ENCODE results near the gene HSPA4L. TPM values are rescaled to one million over a fixed set of nuclear protein-coding genes. Genes with fewer than 3 reads are reported as not detected.

Gene HSPA4L
- total RNA-seq, 1 experiment from 2014 or later: 18.6 TPM

DNA sequence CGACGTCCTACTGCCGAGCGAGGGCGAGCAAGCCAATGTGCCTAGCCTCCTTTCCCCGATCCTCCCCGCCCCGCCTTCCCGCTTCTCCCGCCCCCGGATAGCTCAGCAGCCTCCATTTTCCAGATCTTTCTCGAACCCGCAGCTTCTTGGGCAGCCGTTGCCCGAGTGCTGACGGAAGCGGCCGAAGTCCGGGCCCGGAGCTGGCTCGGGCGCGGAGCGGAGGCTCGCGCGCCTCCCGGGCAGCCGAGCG lies 172 bp upstream of the HSPA4L start:
- H3K9me3 ChIP-seq (ENCODE audit: control insufficient read depth in 1 of 2, insufficient read depth in 1 of 2, low read depth in 1 of 2, low read length in 2 of 2): no peaks in the 10 kb centered on the region
- intact Hi-C loops (cut with micrococcal nuclease): loop anchor here (1.0 kb wide), 1 partner anchor 183 kb away; the partner anchor contains the start of genes ABHD18 and MFSD8
- no peaks in the 10 kb centered on the region for H4K20me1 ChIP-seq (ENCODE audit: insufficient read depth)
- ChIA-PET CTCF (no interaction called here), RAD21 (ENCODE audit: low non-redundant PET in 1 of 2, low total read pairs in 2 of 2, uncharacterized antibody in 2 of 2, unreplicated experiment in 2 of 2) (no interaction called here), POLR2A (interaction anchor here (1.2 to 1.3 kb wide), 2 partner anchors 94 to 183 kb away, joined by 3 to 4 read pairs; partner anchors contain the start of genes ABHD18 and MFSD8)
- no TSS peak for BruUV-seq (replicated peaks)
- no peaks in the 10 kb centered on the region for H3K36me3 ChIP-seq (ENCODE audit: control insufficient read depth in 1 of 2, insufficient read depth in 2 of 2, low read length in 2 of 2)
- H3K27ac ChIP-seq (ENCODE audit: low read depth, low read length): peak overlapping the region; percentile 43; the same call in 1 of the 2 replicates
- H3K4me3 ChIP-seq (replicated peaks in 1 of 2; ENCODE audit: low read depth in 1 of 2, low read length in 2 of 2): peak overlapping the region; percentile 71 to 83
- no peak overlapping the region for H2AFZ ChIP-seq (ENCODE audit: low read depth, low read length, poor library complexity, severe bottlenecking)
- H3K4me2 ChIP-seq (ENCODE audit: low read length): peak overlapping the region; percentile 93
- H3K9ac ChIP-seq (ENCODE audit: low read length): peak overlapping the region; percentile 69
- H3K79me2 ChIP-seq (ENCODE audit: insufficient read depth, low read length): peaks cover 38% of the 10 kb centered on the region
- TF ChIP-seq FOSL1 (IDR thresholded peaks at IDR 0.05; ENCODE audit: low read depth) (no peak), EZH2 (IDR thresholded peaks at IDR 0.05) (no peak), ZFX (IDR thresholded peaks at IDR 0.05) (peak; percentile 25; the same call in 1 of the 2 replicates), CTCF (IDR thresholded peaks at IDR 0.05 in 2 of 3, conservative IDR thresholded peaks at IDR 0.05 in 1 of 3; ENCODE audit: borderline replicate concordance in 1 of 3, insufficient read depth in 1 of 3, low read depth in 2 of 3, low read length in 2 of 3) (no peak; a peak in 1 of 6 replicates), EZH2phosphoT487 (IDR thresholded peaks at IDR 0.05; ENCODE audit: borderline replicate concordance) (no peak), CBX3 (IDR thresholded peaks at IDR 0.05; ENCODE audit: low read depth) (no peak), EGR1 (IDR thresholded peaks at IDR 0.05; ENCODE audit: low read depth) (peak; percentile 39; the same call in 1 of the 2 replicates), SIN3A (IDR thresholded peaks at IDR 0.05; ENCODE audit: low read depth) (no peak), YY1 (IDR thresholded peaks at IDR 0.05; ENCODE audit: extremely low read depth, insufficient replicate concordance, low read depth, low read length) (no peak), ZNF274 (IDR thresholded peaks at IDR 0.05; ENCODE audit: low read depth, low read length) (no peak), CEBPB (IDR thresholded peaks at IDR 0.05; ENCODE audit: low read depth) (no peak), POLR2AphosphoS5 (IDR thresholded peaks at IDR 0.05; ENCODE audit: low read depth, low read length) (no peak), JUND (IDR thresholded peaks at IDR 0.05) (no peak), ZBTB33 (IDR thresholded peaks at IDR 0.05; ENCODE audit: extremely low read depth, insufficient replicate concordance, low read length) (no peak)
- peak; percentile 65 for DNase-seq (ENCODE audit: low read depth, low spot score)
- peak; percentile 97 for ATAC-seq
- no peaks in the 10 kb centered on the region for H3K9me2 ChIP-seq (ENCODE audit: insufficient read depth)
- H3K4me1 ChIP-seq (ENCODE audit: control insufficient read depth in 1 of 2, insufficient read depth in 2 of 2, low read length in 2 of 2): peaks cover 11 to 27% of the 10 kb centered on the region in 2 experiments; a peak in 3 of 4 replicates
- H3K27me3 ChIP-seq (ENCODE audit: insufficient read depth, low read length): no peaks in the 10 kb centered on the region

Measured in HCT116 (cell line).